ENCODE results near the gene KASH5. TPM values are rescaled to one million over a fixed set of nuclear protein-coding genes. Genes with fewer than 3 reads are reported as not detected.

Gene KASH5
- polyA plus RNA-seq, 2 of the 4 experiments (the other 2 are of a cell fraction), result 0.08 to 0.17 TPM

DNA sequence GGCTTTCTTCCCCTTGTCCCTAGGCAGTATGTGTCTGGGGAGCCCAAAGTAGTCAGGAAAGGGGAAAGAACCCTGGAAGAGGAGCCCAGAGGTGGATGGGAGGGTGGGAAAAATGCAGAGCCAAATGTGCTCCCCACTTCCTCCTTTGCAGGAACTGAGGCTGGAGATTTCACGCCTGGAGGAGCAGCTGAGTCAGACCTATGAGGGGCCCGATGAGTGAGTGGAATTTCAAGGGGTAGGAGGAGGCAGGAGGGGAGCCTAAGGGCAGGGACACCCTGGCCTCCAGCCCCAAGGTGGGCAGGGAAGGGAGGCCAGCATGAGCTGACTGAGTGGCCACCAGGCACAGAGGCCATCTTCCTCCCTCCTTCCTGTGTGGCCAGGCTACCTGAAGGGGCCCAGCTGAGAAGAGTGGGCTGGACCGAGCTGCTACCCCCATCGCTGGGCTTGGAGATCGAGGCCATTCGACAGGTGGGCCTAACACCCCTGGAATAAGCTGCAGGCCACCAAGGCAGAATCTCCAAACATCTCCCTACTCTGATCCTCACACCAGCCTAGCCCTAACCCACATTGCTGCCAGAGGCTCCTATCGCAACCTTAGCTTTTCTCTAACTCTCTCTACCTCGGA, 20.9 kb downstream of the KASH5 start (continued):
- TF ChIP-seq, protein P1, sequence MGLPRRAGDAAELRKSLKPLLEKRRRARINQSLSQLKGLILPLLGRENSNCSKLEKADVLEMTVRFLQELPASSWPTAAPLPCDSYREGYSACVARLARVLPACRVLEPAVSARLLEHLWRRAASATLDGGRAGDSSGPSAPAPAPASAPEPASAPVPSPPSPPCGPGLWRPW (IDR thresholded peaks at IDR 0.05), result no peak
- TF ChIP-seq HOXA7 (CRISPR knock-in tag; IDR thresholded peaks at IDR 0.05), result no peak
- TF ChIP-seq NR3C1 (IDR thresholded peaks at IDR 0.05), result no peak

- 88% methylated on average over 5 of the region's 5 CpGs for WGBS (ENCODE audit: missing lambda C conversion rate)
- CTCF ChIA-PET, result interaction anchor here (0.8 to 6.8 kb wide), 9 partner anchors 8 to 312 kb away, joined by 3 to 58 read pairs (median 3); partner anchors contain the start of gene PTH2
- Histone ChIP-seq H3K4me3 (no peak overlapping the region), H3K27ac (no peak overlapping the region), H3K4me2 (no peak overlapping the region), H3K4me1 (no peaks in the 10 kb centered on the region), H3K9me3 (no peaks in the 10 kb centered on the region)
- DNase-seq (ENCODE audit: low read depth in 1 of 2, low spot score in 1 of 2) (no peak), ATAC-seq (no peak), FAIRE-seq (no peak)
- no peak for TF ChIP-seq MAFK (IDR thresholded peaks at IDR 0.05; ENCODE audit: partially characterized antibody)
- POLR2A ChIA-PET, result no interaction called here
Measured at GRCh38 chr19:49409441-49410029, 21.5 kb downstream of the KASH5 start.

GRCh38 chr19:49411681-49412326, 23.8 kb downstream of the KASH5 start:
- WGBS (ENCODE audit: missing lambda C conversion rate), result 49% methylated on average over 3 of the region's 3 CpGs
- POLR2A ChIA-PET, result interaction anchor here (1.3 to 1.4 kb wide), 2 partner anchors 10 to 42 kb away, joined by 3 to 4 read pairs; no protein-coding TSS in a partner anchor
- CTCF ChIA-PET, result interaction anchor here (0.6 to 6.8 kb wide), 9 partner anchors 8 to 393 kb away, joined by 3 to 58 read pairs (median 3); partner anchors contain the start of gene GFY
- no peak for TF ChIP-seq EHMT2 (IDR thresholded peaks at IDR 0.05; ENCODE audit: low read depth)
- TF ChIP-seq RNF2 (IDR thresholded peaks at IDR 0.05; ENCODE audit: borderline replicate concordance, low read depth), result no peak
- no peak for TF ChIP-seq TP53 (CRISPR knock-in tag; IDR thresholded peaks at IDR 0.05)
- TF ChIP-seq HDAC2 (IDR thresholded peaks at IDR 0.05), result no peak
- no peak for TF ChIP-seq CEBPB (IDR thresholded peaks at IDR 0.05)
- TF ChIP-seq HOXB5 (CRISPR knock-in tag; IDR thresholded peaks at IDR 0.05), result no peak
- TF ChIP-seq CBX8 (IDR thresholded peaks at IDR 0.05), result no peak
- no peak for TF ChIP-seq EHF (CRISPR knock-in tag; IDR thresholded peaks at IDR 0.05)
- TF ChIP-seq FOSB (CRISPR knock-in tag; IDR thresholded peaks at IDR 0.05), result no peak
- TF ChIP-seq ATOH8 (CRISPR knock-in tag; IDR thresholded peaks at IDR 0.05; ENCODE audit: low read depth), result no peak
- TF ChIP-seq POLR2A (IDR thresholded peaks at IDR 0.05; ENCODE audit: low read length), result no peak
- no peak for TF ChIP-seq FOSL2 (IDR thresholded peaks at IDR 0.05)
- no peak for TF ChIP-seq FOSL2 (CRISPR knock-in tag; IDR thresholded peaks at IDR 0.05)
- TF ChIP-seq RCOR1 (IDR thresholded peaks at IDR 0.05; ENCODE audit: low read depth, low read length), result no peak
- no peak for TF ChIP-seq NR3C1 (IDR thresholded peaks at IDR 0.05)
- DNase-seq (ENCODE audit: low read depth in 1 of 2, low spot score in 1 of 2), result no peak
- no peak for ATAC-seq
- Histone ChIP-seq H3K4me2 (no peak overlapping the region), H3K27ac (no peak overlapping the region), H3K4me3 (no peak overlapping the region), H3K9me3 (no peaks in the 10 kb centered on the region), H3K4me1 (no peaks in the 10 kb centered on the region)
- FAIRE-seq, result no peak

- H3K27ac ChIP-seq, result no peak overlapping the region
- WGBS (ENCODE audit: missing lambda C conversion rate), result 75% methylated on average over 9 of the region's 9 CpGs
- H3K4me1 ChIP-seq, result no peaks in the 10 kb centered on the region
- TF ChIP-seq EP300 (IDR thresholded peaks at IDR 0.05), result no peak
- no peak for TF ChIP-seq RCOR1 (IDR thresholded peaks at IDR 0.05; ENCODE audit: low read depth, low read length)
- TF ChIP-seq SMC3 (IDR thresholded peaks at IDR 0.05), result no peak
- TF ChIP-seq NR3C1 (IDR thresholded peaks at IDR 0.05), result no peak
- TF ChIP-seq PBX3 (IDR thresholded peaks at IDR 0.05), result no peak
- no peak for TF ChIP-seq HOXA7 (CRISPR knock-in tag; IDR thresholded peaks at IDR 0.05)
- no peak for TF ChIP-seq TP53 (CRISPR knock-in tag; IDR thresholded peaks at IDR 0.05)
- no peak for TF ChIP-seq USF2 (IDR thresholded peaks at IDR 0.05)
- TF ChIP-seq MYC (IDR thresholded peaks at IDR 0.05; ENCODE audit: borderline replicate concordance, low read length), result no peak
- no peak for TF ChIP-seq MAZ (IDR thresholded peaks at IDR 0.05; ENCODE audit: borderline replicate concordance, low read depth, low read length)
- TF ChIP-seq HOXB13 (CRISPR knock-in tag; IDR thresholded peaks at IDR 0.05; ENCODE audit: low read depth), result no peak
- TF ChIP-seq CHD2 (IDR thresholded peaks at IDR 0.05; ENCODE audit: low read length, partially characterized antibody), result no peak
- no peak for TF ChIP-seq RFX5 (IDR thresholded peaks at IDR 0.05)
- TF ChIP-seq ZNF302 (CRISPR knock-in tag; IDR thresholded peaks at IDR 0.05), result no peak
- FAIRE-seq (no peak), ATAC-seq (no peak), DNase-seq (ENCODE audit: low read depth in 1 of 2, low spot score in 1 of 2) (no peak)
- no peaks in the 10 kb centered on the region for H3K9me3 ChIP-seq
- POLR2A ChIA-PET, result no interaction called here
- CTCF ChIA-PET, result interaction anchor here (0.6 to 6.8 kb wide), 8 partner anchors 9 to 347 kb away, joined by 3 to 58 read pairs (median 6); partner anchors contain the start of genes GFY and SLC17A7
- no peak overlapping the region for H3K4me2 ChIP-seq
- H3K4me3 ChIP-seq, result no peak overlapping the region
Measured at GRCh38 chr19:49413348-49413747, 25.3 kb downstream of the KASH5 start.

All from A549 (cell line).